Stimulated activated CD8-positive, alpha-beta memory T cell treated with anti-CD3 and anti-CD28 coated beads, Interleukin-4, amount 100 ng/mL, for 1 hour (primary cell): ENCODE data around the gene ZNF304.

Source experiments
- DNase-seq, 2 donors: peaks; one replicate each; pipeline ENCODE4 v3.0.0-alpha.2; 2020; ENCODE audit warnings: low read depth in 2 of 2, low spot score in 1 of 2

Gene ZNF304

DNA sequence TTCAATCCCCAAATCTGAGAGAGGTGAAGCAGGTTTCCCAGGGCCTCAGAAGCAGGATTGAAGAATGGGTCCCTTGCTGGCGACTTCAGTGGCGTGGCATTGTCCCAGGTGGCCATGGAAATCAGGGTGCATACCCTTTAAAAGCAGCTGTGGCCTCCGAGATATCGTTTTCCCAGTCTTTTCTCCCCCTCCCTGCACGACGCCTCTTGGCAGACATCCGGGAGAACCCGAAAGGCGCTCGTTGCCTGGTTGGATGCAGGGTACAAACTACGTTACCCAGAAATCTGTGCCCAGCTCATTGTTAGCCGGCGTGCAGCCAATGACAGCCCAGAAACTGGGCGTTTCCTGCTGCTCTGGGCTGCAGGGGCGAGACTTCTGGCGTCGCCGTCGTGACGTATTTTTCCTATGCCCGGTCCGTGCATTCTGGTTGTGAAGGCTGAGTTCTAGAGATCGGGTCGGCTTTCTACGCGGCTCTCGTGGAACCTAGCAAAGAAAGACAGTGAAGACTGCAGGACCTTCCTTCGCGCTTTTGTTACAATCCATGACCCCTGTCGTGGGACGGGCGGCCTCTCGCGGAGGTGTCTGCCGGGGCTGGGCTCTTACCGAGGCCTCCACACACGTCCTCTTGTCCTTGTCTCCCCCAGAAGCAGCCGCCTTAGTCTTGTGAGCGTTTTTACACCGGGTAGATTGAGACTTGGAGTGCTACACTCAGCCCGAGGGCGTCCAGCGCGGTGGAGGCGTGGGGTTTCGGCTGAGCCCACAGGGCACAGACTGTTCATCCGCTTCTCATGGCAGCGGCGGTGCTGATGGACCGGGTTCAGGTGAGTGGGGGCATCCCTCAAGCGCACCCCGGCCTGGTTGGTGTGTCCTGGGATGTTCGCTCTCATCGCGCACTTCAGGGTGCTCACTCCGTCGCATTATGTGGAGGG lies at the start of gene ZNF304:
ZNF304 (plus strand) TSS at position 395 of the 929 bp plus-strand sequence; CDS start at position 789, 394 bp downstream.
- DNase-seq = peak; percentile 50 to 66

DNA sequence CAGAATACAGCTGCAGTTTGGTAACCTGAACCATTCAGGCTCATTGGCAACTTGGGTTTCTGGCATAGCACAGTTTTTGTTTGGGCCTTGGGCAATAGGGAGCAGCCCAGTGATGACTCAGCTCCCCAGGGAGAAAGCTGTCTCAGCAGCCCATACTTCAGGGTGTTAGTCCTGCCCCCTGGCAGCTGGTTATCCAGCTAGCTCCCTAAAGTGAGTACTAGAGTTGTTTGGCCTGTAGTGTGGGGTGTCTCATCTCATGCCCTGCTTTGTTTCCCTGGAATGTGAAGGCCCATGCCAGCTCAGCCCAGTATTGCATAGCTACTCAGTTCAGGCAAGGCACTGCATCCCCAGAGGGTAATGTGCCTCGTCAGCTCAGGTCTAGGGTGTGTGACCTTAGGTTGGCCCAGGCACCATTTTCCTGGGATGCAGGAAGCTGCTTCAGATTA lies 49.0 kb upstream of the ZNF304 start:
- DNase-seq = no peak

DNA sequence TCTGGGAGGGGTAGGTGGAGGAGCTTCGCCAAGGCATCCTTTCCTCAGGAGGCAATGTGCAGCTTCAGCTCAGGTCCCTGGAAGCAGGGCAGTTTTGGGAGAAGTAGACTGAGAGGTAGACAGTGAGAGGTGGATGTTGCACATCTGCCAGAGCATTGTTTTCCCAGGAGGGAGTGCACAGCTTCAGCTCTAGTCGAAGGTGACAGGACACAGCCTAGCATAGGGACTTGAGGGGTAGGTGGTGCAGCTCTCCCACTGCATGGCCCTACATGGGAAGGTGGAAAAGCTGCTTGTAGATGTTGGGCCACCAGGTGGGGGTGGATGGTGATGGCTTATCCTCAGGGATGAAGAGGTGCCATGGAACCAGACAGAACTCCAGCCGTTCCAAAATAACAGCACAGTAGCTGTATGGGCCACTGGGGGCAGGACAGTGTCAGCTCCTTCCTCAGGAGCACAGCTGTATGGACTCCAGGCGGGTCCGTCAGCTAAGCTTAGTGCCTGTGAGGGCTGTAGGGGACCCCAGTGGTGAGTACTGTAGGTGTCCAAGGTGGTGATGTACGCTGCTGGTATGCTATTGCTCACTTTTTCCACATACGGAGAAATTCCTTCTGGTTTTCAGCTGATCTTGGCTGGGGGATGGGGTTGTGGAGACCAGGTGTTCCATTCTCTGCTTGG lies 48.2 kb upstream of the ZNF304 start:
- no peak for DNase-seq

DNA sequence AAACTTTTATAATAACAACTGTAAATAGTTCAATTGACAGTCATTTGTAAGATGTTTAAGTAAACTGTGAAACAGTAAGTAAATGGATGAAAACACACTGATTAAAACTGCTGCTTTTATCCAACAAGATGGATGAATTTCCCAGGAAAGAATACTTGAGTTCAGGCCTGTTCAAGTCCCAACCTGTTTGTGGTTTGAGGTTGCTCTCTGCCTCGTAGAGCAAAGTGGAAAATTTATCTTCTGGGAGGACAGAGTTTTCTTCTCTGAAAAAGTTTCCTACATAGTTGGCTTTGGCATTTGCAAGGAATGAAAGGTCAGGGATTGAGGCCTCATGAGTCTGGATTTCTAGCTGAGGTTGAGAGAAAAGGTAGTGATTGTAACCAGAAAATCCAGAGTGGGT lies 46.0 kb upstream of the ZNF304 start:
- DNase-seq = no peak

DNA sequence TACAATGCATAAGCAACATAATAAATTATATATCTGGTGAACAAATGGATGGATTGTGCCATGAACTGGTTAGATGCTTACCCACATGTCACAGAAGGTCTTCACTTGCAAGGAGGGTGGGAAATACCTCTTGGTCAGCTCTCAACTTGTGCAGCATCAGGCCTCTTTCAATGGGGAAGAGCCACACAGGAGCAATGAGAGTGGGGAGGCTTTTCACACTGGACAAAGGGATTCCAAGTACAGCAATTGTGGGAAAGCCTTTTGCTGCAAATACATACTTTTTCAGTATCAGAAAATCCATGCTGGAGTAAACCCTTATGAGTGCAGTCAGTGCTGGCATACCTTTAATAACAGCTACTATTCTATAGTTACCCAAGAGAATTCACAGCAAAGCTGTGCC lies 42.6 kb upstream of the ZNF304 start:
- no peak for DNase-seq

DNA sequence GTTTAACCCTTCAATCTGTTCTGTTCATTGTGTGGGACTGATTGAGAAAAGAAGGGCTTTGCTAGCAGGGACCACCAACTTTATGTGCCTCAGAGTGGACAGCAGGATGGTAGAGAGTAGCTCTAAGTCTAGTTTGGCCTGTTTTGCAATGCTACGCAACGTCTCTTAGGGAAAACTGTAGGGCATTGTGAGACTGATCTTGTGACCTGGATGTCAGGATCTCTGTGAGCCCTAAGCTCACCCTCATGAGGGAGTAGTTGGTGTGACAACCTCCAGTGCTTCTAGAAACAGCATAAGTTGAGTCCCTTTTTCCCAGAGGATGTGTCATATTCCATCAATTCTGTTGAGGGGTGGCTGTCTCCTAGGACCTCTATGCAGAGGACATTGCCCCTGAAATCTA lies 40.3 kb upstream of the ZNF304 start:
- no peak for DNase-seq

DNA sequence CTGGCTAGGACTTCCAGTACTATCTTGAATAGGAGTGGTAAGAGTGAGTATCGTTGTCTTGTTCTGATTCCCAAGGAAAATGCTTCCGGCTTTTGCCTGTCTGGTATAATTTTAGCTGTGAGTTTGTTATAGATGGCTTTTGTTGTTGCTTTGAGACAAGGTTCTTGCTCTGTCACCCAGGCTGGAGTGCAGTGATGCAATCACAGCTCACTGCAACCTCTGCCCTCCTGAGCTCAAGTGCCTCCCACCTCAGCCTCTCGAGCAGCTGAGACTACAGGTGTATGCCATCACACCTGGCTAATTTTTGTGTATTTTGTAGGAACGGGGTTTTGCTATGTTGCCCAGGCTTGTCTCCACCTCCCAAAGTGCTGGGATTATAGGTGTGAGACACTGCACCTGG lies 36.9 kb upstream of the ZNF304 start:
- no peak for DNase-seq

DNA sequence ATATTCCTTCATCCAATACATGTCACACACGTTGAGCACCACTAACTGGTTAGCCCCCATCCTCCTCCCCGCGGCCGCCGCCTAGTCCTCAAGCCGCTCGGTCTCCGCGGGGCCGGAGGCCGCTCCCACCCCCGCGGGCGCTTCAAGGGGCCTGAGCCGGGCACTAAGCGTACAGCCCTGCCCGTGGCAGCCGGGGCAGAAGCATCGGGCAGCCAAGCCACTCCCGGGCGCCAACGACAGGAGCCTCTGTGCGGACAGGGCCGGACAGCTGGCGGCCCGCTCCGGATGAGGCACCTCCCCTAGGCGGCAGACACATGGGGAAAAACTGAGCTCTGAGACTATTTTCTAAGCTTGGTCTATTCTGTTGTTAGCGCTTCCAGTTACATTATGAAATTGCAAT lies 33.6 kb upstream of the ZNF304 start:
- DNase-seq = no peak

DNA sequence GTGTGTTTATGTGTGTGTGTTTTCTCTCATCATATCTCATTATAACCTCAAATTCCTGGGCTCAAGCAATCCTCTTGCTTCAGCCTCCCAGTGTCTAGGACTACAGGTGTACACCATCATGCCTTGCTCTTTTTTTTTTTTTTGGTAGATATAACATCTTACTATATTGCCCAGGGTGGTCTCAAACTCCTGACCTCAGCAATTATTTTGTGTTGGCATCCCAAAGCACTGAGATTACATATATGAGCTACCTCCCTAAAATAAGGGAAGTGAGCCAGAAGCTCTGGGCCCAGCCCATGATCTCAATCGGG lies 31.2 kb upstream of the ZNF304 start:
- DNase-seq = no peak

DNA sequence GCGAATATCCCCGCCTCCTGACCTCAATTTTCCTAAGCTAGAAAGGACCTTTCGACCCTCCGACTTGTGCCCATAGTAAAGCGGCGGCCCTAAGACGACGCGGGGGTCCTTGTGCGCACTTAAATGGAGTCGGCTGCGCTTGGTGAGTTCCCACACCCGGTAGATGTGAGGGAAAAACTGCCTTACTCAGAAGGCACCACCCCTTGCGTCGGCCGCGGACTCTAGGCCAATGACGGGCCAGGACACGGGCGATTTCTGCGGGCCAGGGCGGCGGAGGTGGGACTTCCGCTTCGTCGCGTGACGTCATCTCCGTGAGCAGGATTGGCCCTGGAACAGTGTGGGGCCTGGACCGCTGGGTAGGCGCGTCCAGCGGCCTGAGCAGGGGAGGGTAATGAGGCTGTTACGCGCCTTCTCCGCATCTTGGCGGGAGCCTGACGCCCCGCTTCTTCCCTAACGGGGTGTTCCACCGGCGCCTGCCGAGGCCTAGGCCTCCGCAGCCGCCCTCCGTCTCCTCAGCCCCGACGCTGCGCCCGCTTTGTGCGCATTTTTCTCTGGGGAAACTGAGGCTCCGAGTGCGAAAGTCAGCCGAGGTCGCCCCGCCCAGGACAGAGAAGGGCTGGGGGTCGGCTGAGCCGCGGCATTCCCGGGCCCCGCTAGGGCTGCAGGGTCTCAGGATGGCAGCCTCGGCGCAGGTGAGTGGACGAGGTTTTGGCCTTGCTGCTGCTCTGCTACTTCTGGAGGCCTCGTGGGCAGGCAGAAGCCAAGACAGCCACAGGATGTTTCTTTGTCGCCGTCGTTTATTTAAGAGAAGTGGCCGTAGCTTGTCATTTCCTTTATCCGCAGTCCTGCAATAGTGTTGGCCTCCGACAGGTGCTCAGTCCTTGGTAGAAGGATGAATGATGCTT lies 30.6 kb upstream of the ZNF304 start, which contains the start of gene ZNF543:
ZNF543 (plus strand) TSS at position 293 of the 905 bp plus-strand sequence; CDS start at position 675, 382 bp downstream.
- peak; percentile 84 to 85 for DNase-seq

DNA sequence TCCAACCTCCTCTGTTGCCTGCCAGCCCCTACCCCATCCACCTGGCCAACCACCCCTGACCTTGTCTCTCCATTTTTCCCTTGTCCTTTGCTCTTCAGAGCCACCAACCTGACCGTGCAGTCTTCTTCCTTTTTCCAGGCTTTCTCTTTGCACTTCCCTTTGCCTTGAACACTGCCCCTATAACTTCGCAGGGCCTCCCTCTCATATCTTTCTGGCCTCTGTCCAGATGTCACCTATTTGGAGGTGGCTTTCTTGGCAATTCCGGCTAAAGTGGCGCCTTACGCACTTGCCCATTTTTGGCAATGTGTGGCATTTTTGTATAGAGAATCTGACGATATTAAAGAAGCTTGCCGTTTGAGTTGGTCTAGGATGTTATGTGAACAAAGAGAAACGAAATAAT lies 30.0 kb upstream of the ZNF304 start:
- DNase-seq = no peak

DNA sequence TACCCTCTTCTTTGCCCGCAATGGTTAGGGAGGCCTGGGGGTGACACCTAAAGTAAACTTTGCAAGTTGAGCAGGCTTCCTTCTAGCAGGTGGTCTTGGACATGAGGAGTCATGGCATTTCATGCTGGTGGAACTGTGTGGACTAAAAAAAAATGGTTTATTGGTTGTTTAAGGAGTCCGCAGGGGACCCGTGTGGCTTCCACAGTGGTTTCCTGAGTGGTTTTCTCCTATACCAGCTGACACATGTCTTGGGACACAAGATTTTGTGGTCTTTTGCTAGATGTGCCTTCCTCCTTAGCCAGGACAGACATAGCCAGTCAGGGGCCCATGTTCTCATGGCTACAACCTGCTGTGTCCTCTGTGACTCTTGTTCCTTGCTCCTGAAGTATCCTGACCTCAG lies 29.3 kb upstream of the ZNF304 start:
- no peak for DNase-seq

DNA sequence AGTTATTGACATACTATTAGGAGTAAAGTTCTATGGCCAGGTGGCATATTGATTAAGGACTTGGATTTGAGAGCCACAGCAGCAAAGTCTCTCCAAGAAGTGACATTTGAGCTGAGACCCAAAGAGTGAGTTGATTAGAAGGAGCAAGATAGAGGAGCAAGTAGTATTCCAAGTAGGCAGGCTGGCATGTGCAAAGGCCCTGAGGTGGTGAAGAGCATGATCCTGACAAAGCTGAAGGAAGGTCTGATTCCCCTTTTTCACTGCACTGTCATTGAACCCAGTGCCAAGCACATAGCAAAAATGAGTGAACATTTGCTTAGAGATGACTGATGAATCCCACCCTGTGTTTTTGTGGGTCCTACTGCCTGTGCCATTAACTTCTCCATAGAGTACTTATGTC lies 26.1 kb upstream of the ZNF304 start:
- DNase-seq = no peak

DNA sequence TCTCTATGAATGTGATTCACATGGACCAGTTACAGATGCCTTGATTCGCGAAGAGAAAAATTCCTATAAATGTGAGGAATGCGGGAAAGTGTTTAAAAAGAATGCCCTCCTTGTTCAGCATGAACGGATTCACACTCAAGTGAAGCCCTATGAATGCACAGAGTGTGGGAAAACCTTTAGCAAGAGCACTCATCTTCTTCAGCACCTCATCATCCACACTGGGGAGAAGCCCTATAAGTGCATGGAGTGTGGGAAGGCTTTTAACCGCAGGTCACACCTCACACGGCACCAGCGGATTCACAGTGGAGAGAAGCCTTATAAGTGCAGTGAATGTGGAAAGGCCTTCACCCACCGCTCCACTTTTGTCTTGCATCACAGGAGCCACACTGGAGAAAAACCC lies 23.1 kb upstream of the ZNF304 start:
- no peak for DNase-seq

DNA sequence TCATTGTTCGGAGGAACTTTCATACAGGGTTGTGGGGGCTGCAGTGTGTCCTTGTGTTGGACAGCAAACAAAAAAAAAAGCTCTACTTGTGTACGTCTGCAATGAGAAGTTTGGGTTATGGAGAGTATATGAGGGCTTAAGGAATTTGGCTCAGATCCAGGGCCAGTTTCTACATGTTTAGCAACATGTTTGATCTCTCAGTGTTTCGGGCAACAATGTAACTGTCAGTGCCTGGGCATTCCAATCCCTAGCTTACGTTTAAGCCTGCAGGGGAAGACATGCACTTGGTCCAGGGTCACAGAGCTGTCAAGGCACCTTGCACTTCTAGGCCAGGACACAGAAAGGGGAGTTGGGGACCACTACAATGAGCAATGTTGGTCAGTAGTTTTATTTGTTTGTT lies 16.9 kb upstream of the ZNF304 start:
- DNase-seq = no peak

DNA sequence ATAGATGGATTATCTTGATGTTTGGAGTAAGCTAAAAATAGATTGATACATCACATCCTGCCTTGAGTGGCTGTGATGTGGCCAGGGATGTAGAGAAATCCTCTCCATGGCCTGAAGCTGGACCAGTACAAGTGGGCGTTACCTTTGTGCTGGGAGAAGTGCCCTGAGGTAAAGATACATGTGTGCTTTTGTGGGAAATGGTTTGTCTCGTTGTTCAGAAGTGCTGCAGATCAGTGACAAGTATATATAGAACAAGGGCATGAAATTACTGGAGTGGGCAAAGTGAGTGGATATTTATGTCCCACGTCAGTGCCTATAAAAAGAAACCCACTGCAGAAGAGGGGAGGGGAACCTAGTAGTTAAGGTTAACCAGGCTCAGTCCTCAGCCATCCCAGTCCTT lies 12.2 kb upstream of the ZNF304 start:
- no peak for DNase-seq

DNA sequence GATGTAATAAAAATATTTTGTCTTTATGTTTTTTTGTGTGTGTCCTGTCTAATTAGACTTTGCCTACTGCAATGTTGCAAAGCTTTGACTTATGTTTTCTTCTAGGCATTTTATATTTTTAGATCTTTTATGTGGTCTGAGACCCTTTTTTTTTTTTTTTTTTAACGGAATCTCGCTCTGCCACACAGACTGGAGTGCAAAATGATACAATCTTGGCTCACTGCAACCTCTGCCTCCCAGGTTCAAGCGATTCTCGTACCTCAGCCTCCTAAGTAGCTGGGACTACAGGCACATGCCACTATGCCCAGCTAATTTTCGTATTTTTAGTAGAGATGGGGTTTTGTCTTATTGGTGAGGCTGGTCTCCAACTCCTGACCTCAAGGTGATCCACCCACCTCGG lies 8.5 kb upstream of the ZNF304 start:
- DNase-seq = no peak

DNA sequence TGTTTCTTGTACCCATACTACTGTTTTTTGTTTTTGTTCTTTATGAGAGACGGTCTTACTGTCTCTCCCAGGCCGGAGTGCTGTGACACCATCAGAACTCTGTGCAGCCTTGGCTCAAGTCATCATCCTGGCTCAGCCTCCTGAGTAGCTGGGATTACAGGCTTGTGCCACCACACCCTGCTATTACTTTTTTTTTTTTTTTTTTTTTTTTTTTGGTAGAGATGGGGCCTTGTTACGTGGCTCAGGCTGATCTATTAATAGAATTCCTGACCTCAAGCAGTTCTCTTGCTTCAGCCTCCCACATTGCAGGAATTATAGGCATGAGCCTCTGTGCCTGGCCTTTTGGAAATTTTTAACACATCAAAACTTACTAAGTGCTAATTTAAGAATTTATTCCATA lies 2.9 kb upstream of the ZNF304 start:
- DNase-seq = no peak

DNA sequence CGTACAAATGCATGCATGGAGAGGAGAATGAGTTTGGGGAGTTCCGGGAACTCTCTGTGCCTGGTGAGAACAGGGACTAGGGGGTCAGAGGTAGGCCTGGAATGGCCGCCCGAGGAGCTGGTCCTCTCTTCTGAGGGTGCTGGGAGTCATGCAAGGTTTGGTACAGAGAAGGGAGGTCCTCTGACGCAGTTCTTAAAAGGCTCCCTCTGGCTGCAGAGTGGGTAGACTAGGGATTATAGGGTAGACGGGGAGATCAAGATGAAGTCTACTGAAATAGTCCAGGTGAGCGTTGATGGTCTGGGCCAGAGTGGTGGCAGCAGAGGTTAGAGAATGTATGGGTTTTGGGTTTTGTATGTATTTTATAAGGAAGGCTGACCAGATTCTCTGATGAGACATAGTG lies 796 bp downstream of the ZNF304 start:
- no peak for DNase-seq

DNA sequence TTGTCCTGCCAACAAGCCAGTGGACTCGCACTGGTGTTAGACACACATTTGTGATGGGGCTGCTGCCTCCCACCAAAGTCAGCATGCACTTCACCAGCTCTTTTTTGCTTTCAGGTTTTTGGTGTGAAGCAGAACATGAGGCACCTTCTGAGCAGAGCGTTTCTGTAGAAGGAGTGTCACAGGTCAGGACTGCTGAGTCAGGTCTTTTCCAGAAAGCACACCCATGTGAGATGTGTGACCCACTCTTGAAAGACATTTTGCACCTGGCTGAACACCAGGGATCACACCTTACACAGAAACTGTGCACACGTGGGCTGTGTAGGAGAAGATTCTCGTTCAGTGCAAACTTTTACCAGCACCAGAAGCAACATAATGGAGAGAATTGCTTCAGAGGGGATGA lies 4.8 kb downstream of the ZNF304 start:
- no peak for DNase-seq

DNA sequence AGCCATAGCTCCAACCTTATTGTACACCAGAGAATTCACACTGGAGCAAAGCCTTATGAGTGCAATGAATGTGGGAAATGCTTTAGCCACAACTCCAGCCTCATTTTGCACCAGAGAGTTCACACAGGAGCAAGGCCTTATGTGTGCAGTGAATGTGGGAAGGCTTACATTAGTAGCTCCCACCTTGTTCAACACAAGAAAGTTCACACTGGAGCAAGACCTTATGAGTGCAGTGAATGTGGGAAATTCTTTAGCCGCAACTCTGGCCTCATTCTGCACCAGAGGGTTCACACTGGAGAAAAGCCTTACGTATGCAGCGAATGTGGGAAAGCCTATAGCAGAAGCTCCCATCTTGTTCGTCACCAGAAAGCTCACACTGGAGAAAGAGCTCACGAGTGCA lies 6.3 kb downstream of the ZNF304 start:
- DNase-seq = no peak

DNA sequence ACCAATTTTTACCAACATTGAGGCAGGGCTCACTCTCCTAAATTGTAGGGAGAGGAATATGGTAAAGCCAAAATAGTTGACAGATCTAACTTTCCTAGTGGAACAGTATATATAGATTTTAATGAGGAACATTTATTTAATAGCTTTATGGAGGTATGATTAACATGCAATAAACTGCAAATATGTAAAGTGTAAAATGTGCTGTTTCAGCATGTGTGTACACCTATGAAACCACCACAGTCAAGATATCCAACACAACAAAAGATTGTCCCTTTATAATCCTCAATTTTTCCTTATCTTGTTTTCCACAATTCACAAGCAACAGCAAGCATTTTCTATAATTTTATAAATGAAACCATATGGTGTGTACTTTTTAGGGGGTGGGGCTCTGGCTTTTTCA lies 8.2 kb downstream of the ZNF304 start:
- DNase-seq = no peak
